Activated CD8-positive, alpha-beta memory T cell treated with anti-CD3 and anti-CD28 coated beads, Interleukin-2, amount 50 U/mL, for 48 hours (primary cell): ENCODE data around the gene GPC4.

Experiments
- DNase-seq: peaks from one replicate; pipeline ENCODE4 v3.0.0-alpha.2; 2020

The GPC4 gene

DNA sequence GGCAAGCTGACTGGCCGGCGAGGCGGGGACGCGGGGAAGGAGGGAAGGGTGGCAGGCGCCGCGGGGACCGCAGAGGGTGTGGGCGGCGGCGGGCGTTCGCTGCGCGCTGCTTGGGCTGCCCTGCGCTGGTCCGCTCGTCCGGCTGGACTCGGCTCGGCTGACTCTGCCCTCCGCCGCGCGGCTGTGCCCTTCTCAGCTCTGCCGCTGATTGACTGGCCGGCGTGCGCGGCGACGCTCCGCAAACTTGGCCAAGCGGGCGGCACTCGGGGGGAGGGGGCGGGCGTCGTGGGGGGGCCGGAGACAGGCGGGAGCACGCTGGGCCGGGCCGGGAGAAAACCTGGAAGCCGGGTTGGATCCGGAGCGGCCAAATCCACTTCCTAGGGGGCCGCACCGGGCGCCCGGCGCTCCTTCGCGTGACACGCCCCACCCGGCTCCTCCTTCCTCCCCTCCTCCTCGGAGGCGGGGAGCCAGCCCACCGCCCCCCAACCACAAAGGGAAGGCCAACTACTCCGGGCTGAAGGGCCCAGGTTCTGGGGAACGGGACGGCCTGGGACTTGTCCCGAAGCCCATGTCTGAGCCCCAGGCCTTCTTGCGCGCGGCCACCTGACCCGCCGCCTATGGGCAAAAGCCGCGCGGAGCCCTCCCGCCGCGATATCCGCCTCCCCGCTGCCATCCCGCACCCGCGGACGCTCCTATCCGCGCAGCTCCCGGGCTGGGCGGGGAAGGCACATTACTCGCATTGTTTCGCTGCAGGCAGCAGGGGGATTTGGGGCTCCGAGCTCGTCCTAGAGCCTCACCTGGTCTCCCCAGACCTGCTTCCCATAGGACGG is at the start of gene GPC4:
GPC4 (minus strand) TSS at position 214 of the 830 bp plus-strand sequence. CDS start 524 bp downstream, outside the sequence.
- no peak for DNase-seq

- DNase-seq = no peak
Measured at GRCh38 chrX:133461231-133461630, 45.9 kb upstream of the GPC4 start.

DNA sequence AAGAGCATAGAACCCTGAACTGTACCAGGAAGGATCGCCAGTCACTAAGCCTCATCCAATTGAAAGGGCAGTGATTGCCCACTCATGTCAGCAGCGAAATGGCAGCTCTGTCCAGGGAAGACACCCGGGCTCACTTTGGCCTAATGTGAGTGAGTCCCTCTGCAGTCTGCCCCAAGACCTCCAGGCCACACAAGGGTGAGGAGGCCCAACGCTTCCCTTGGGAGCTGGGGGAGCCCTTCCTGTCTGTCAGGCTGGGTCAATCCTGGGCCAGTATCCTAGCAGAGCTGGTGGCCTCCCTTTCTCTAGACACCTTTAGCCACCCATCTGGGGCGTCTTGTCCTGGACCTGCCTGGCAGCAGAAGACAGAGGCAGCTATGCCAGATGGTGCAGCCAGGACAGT is 39.6 kb upstream of the GPC4 start:
- DNase-seq = no peak

DNA sequence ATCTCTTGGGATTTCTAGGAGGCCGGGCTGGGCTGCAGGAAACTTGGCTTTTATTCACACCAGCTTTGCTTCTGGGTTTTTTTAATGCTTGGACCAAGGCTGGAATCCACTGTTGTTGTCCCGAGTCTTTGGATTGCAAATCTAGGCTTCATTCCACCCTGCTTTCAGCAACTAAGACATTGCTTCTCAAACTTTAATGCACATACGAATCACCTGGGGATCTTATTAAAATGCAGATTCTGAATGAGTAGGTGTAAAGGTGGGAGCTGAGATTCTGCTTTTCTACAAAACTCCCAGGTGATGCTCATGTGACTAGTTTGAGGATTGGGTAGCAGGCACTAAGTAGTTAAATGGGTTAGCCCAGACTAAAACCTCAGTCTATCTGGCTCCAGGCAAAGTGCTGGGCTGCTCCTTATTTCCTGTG is 39.2 kb upstream of the GPC4 start:
- no peak for DNase-seq

GRCh38 chrX:133448512-133449076 is 33.3 kb upstream of the GPC4 start:
- no peak for DNase-seq

DNA sequence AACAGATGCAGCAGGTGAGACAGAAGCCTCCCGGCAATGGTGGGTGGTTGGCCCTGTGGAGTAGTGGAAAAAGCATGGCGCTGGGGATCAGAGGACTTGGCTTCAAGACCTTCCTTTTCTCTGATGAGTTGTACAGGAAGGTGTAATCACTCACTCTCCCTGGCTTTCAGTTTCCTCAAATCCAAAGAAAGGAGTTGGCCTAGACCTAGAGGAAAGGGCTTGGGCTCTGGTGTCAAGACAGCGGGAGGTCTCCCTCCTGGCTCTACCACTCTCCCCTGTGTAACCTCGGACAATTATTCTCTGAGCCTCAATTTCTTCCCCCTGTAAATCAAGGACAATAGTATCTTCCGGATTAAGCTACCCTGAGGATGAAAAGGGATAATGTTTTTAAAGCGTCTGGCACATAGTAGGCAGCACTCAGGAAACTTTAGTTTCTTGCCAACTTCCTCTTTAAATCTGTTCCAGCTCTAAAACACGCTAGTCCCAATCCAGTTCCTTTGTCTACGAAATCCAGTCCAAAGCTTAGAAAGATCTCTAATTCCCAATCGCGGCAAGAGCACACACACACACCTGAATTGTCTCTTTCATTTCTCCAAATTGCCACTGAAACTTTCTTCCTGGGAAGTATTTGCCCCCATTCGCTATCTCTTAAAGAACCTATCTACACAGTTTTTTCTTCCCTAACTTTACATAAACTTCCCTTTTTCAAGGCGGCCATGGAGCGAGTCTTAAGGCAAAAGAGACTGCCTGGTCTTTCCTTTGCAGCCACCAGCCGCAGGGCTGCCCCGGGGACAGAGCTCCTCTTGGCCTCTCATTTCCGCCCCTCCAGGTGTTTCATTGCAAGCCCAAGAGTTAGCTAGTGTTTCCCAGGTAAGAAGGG is 29.9 kb upstream of the GPC4 start:
- no peak for DNase-seq

DNA sequence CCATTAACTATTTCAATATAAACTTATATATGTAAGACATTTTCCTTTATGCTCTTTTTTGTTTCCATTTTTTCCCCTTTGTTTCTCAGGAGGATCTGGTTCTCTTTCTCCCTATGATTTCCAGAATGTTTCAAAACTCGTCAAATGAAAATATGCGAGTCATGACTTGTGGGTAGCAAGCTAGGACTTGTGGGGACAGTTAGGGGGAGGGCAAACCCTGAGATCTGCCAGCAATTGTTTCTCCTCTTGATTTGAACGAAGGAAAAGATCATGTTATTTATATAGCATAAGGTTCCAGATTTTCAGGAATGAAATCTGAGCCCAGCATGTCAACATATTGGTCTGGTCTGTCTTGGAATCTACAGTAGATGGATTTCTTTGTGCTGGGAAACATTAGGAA is 28.9 kb upstream of the GPC4 start:
- no peak for DNase-seq

- DNase-seq = no peak
Measured at GRCh38 chrX:133440797-133441163, 25.5 kb upstream of the GPC4 start.

- DNase-seq = no peak
Measured at GRCh38 chrX:133440081-133440796, 24.9 kb upstream of the GPC4 start.

GRCh38 chrX:133437766-133438165 is 22.5 kb upstream of the GPC4 start:
- DNase-seq = no peak

DNA sequence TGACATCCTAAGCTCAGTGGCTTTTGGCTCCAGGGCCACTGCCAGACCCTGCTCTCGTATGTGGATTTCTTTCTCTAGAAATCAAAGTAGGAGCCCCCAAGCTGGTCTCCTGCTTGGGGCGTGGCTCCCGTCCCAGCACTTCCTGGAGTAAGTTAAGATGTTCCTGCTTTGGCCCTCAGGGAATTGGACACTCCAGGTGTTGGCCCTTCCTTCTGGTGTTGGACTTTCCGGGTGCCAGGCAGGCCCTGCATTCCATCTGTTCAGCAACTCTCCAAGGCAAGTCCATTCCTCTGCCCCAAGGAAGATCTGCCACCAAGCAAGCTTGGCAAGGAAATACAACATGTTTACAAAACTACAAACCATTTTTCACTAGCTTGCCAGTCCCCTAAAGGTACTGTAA is 22.1 kb upstream of the GPC4 start:
- DNase-seq = no peak

- no peak for DNase-seq
Measured at GRCh38 chrX:133435544-133436124, 20.3 kb upstream of the GPC4 start.

DNA sequence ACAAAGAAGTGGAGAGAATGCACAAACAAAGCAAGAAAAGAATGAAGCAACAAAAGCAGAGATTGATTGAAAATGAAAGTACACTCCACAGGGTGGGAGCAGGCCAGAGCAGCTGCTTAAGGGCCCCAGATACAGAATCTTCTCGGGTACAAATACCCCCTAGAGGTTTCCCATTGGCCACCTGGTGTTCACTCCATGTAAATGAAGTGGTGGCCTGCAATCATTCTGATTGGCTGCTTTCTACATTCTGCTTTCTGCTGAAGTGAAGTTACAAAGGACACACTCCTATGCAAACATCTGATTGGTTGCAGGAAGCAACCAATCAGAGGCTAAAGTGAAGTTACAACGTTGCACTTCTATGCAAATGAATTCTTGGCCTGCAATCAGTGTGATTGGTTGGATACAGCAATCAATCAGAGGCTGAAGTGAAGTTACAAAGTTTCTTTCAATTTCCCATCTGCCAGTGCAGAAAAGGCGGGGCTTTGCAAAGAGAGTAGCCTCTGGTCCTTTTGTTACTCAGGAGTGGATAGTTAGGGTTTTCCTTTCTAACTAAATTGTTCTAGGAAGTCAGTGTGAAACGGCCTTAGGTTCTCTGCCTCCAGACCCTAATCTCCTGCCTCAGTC is 19.0 kb upstream of the GPC4 start:
- no peak for DNase-seq

GRCh38 chrX:133419911-133420310 is 4.6 kb upstream of the GPC4 start:
- DNase-seq = no peak

GRCh38 chrX:133418588-133418987 is 3.3 kb upstream of the GPC4 start:
- no peak for DNase-seq

GRCh38 chrX:133417364-133417763 is 2.1 kb upstream of the GPC4 start:
- no peak for DNase-seq

DNA sequence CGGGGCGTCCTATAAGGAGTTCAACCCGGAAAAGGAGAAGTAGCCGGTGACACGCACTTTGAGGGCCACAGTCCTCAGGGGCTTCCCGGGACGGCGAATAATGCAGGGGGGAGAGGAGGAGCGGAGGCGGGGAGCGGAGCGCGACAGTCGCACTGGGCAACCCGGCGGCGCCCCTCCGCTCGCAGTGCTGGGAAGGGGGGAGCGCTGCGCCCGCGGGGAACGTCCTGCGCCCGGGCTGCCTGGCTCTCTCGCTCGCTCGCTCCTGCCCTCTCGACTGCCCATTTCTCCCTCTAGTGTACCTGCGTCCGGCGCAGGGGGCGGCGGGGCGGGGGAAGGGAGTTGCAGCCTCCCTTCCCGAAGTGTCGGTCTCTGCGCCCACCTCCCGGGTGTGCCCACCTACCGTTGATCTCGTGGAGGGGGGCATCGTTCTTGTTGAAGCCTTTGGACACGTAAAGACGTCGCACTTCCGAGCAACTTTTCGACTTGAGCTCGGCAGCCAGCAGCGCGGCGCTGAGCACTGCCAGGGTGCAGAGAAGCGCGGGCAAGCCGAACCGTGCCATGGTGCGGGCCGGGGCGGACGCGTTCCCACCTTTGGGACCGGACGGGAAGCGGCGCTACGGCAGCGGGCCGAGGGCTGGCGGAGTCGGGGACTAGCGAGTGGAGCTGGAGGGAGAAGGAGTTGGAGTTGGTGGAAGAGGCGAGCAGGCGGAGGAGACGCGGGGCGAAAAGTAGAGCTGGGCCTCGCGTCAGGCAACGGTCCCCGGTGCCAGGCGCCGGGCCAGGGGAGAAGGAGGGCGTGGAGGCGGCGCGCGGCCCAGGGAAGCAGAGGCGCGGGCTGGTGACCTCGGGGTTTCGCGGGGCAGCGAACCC is 648 bp downstream of the GPC4 start:
- peak; percentile 48 for DNase-seq

- DNase-seq = no peak
Measured at GRCh38 chrX:133413218-133413925, 1.9 kb downstream of the GPC4 start.

- DNase-seq = no peak
Measured at GRCh38 chrX:133412665-133413064, 2.6 kb downstream of the GPC4 start.

DNA sequence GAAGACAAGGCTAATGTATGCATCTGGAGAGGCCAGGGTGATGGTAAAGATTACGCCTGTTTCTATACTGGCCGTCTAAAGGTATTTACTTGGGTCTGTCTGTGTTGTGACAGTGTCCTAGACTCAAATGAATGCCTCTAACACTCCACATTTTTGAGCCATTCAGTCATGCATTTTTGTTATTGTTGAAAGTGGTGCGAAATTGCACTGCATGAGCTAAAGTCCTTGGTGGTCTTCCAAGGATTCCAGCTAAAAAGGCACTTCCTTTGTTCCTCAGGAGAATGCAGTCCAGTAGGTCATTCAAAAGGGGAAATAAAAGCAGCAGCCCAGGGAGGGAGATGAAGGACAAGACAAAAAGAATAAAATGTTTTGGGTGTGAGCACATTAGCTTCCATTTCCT is 3.0 kb downstream of the GPC4 start:
- no peak for DNase-seq
